K562 (cell line): ENCODE results near the gene YIPF4. TPM values are rescaled to one million over a fixed set of nuclear protein-coding genes. Genes with fewer than 3 reads are reported as not detected.

Experiments
- BACH1 ChIP-seq: fragments of 200-800 bp; sonication (Bioruptor generic); IDR thresholded peaks from 2 replicates; pipeline ENCODE4 v1.6.1; 2016; ENCODE audit warnings: missing genetic modification characterization, missing compliant biosample characterization
- BRD4 ChIP-seq: fragments of 200-600 bp; sonication (generic); IDR thresholded peaks from 2 replicates; pipeline ENCODE4 v1.6.1; 2017; ENCODE audit warnings: inconsistent platforms
- CCAR2 ChIP-seq: fragments of 200-400 bp; formaldehyde crosslinking; IDR thresholded peaks from 2 replicates; pipeline ENCODE4 v1.6.1; 2017; ENCODE audit warnings: mild to moderate bottlenecking, low read depth, low read length
- EP300 ChIP-seq: IDR thresholded peaks from 2 replicates; pipeline ENCODE4 v1.6.1; 2012; ENCODE audit warnings: low read length, improper control_type of control experiment
- FOXP1 ChIP-seq: sonication (generic); formaldehyde crosslinking; IDR thresholded peaks from 2 replicates; pipeline ENCODE4 v1.8.0; 2022; ENCODE audit warnings: mild to moderate bottlenecking, missing genetic modification reagents
- KDM1A ChIP-seq, 2 experiments: fragments of 450-650 bp; IDR thresholded peaks; 2 replicates each; pipeline ENCODE4 v1.6.1; 2016; ENCODE audit warnings: mild to moderate bottlenecking in 2 of 2
- L3MBTL2 ChIP-seq: fragments of 450-650 bp; IDR thresholded peaks from 2 replicates; pipeline ENCODE4 v1.6.1; 2016; ENCODE audit warnings: mild to moderate bottlenecking, moderate library complexity
- LCOR ChIP-seq: sonication (generic); formaldehyde crosslinking; IDR thresholded peaks from 2 replicates; pipeline ENCODE4 v1.8.0; 2022; ENCODE audit warnings: mild to moderate bottlenecking, missing genetic modification reagents
- MCM5 ChIP-seq: fragments of 450-650 bp; IDR thresholded peaks from 2 replicates; pipeline ENCODE4 v1.6.1; 2016; ENCODE audit warnings: low read depth
- SIRT6 ChIP-seq: IDR thresholded peaks from one replicate; pipeline ENCODE4 v1.6.1; 2012; ENCODE audit warnings: low read depth, mild to moderate bottlenecking, control low read depth, inconsistent platforms, low read length, moderate library complexity
- SMAD4 ChIP-seq: fragments of 250-450 bp; sonication (Bioruptor Pico); conservative IDR thresholded peaks from 2 replicates; pipeline ENCODE4 v1.8.0; 2021; ENCODE audit warnings: inconsistent platforms, mild to moderate bottlenecking, moderate library complexity
- TCF7 ChIP-seq: sonication (generic); IDR thresholded peaks from 2 replicates; pipeline ENCODE4 v1.6.1; 2016; ENCODE audit warnings: antibody characterized with exemption, borderline replicate concordance
- TCF7L2 ChIP-seq: fragments of 150-350 bp; IDR thresholded peaks from 2 replicates; pipeline ENCODE4 v1.6.1; 2016; ENCODE audit warnings: low read depth, mild to moderate bottlenecking, low read length, moderate library complexity
- ZNF140 ChIP-seq: fragments of 250-450 bp; sonication (Bioruptor Pico); IDR thresholded peaks from 2 replicates; pipeline ENCODE4 v1.8.0; 2021; ENCODE audit warnings: moderate library complexity, mild to moderate bottlenecking, inconsistent platforms
- ZNF584 ChIP-seq: fragments of 200-800 bp; sonication (Bioruptor generic); IDR thresholded peaks from 2 replicates; pipeline ENCODE4 v1.6.1; 2016; ENCODE audit warnings: low read depth, mild to moderate bottlenecking, missing genetic modification characterization, missing compliant biosample characterization
- ZNF586 ChIP-seq: fragments of 450-650 bp; formaldehyde crosslinking; conservative IDR thresholded peaks from 2 replicates; pipeline ENCODE4 v1.4.0; 2020; ENCODE audit warnings: mild to moderate bottlenecking, moderate library complexity
- ZNF668 ChIP-seq: fragments of 250-450 bp; sonication (Bioruptor Pico); IDR thresholded peaks from 2 replicates; pipeline ENCODE4 v1.8.0; 2022; ENCODE audit warnings: mild to moderate bottlenecking, inconsistent platforms
- ZNF780A ChIP-seq: fragments of 250-450 bp; sonication (Bioruptor Pico); IDR thresholded peaks from 2 replicates; pipeline ENCODE4 v1.5.0; 2021; ENCODE audit warnings: mild to moderate bottlenecking
- polyA plus RNA-seq, 8 experiments: library from polyadenylated mRNA; depleted of rRNA in 4 of 8; stranded (reverse) in 5 of 8; unstranded in 3 of 8; fragments of >200 nt; fragmentation: Nextera tagmentation in 2 of 8; fragmentation: Illumina TruSeq in 1 of 8; extraction: Ambion mirVana in 2 of 8; extraction: Trizol in 1 of 8; gene quantifications; 2 replicates each; pipeline versions ENCODE4 v1.2.1 to v1.2.3, GENCODE V29; 2011 to 2014; ENCODE audit warnings: inconsistent platforms in 1 of 8, missing spikeins in 1 of 8
- total RNA-seq, 7 experiments: library from RNA; depleted of rRNA in 6 of 7; stranded (reverse); fragments of >200 nt in 6 of 7; fragmentation: Illumina TruSeq in 2 of 7; extraction: Trizol in 2 of 7; gene quantifications; 2 replicates each; pipeline versions ENCODE4 v1.2.1 to v1.2.3, GENCODE V29; 2011 to 2021; ENCODE audit warnings: low replicate concordance in 1 of 7
- TF ChIP-seq, protein P1 (sequence below): sonication (generic); formaldehyde crosslinking; IDR thresholded peaks from 2 replicates; pipeline ENCODE4 v1.8.0; 2022; ENCODE audit warnings: mild to moderate bottlenecking, low read depth, missing genetic modification reagents
- TF ChIP-seq, protein P2 (sequence below): fragments of 250-450 bp; sonication (Bioruptor Pico); IDR thresholded peaks from 2 replicates; pipeline ENCODE4 v1.8.0; 2022; ENCODE audit warnings: moderate library complexity, mild to moderate bottlenecking, inconsistent platforms
- TF ChIP-seq, protein P3 (sequence below): fragments of 450-650 bp; formaldehyde crosslinking; IDR thresholded peaks from 2 replicates; pipeline ENCODE4 v1.4.0; 2020; ENCODE audit warnings: mild to moderate bottlenecking, moderate library complexity
- TF ChIP-seq, protein P4 (sequence below): IDR thresholded peaks from 2 replicates; pipeline ENCODE4 v1.6.1; 2014; ENCODE audit warnings: antibody characterized with exemption
- TF ChIP-seq, protein P5 (sequence below): sonication (generic); formaldehyde crosslinking; IDR thresholded peaks from 2 replicates; pipeline ENCODE4 v1.8.1; 2022; ENCODE audit warnings: missing genetic modification reagents

YIPF4 gene
- total and polyA plus RNA-seq, 9 of the 15 experiments (the other 6 are each of a cell fraction or from before 2014, with no cell fraction given), result 4.9 to 46.9 (median 17.5) TPM

DNA sequence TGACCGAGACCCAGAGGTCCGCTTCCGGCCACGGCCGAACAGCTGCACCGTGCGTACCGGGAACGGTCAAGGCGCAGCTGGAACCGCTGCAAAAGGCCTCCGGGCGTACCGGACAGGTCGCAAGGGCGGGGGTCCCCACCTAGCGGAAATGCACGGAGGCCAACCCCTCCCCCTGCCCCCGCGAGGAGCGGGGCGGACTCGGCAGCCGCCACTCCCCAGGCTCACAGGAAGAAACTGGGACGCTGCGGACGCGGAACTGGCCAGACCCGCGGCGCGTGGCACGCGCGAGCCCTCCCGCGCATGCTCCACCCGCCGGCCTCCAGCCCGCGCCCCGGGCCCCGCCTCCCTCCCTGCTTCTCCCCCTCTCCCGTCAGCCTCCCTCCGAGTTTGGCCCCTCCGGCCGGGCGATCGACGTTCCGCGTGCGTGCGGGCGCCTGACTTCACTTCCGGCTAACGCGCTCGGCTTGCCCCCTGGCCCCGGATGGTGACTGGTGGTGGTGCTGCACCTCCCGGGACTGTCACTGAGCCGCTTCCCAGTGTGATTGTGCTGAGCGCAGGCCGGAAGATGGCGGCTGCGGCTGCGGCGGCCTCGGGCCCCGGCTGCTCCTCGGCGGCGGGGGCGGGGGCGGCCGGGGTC lies 79.1 kb downstream of the YIPF4 start, which contains the start of gene BIRC6 (continued):
- TF ChIP-seq, protein P1, sequence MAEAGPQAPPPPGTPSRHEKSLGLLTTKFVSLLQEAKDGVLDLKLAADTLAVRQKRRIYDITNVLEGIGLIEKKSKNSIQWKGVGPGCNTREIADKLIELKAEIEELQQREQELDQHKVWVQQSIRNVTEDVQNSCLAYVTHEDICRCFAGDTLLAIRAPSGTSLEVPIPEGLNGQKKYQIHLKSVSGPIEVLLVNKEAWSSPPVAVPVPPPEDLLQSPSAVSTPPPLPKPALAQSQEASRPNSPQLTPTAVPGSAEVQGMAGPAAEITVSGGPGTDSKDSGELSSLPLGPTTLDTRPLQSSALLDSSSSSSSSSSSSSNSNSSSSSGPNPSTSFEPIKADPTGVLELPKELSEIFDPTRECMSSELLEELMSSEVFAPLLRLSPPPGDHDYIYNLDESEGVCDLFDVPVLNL (CRISPR knock-in tag), result 0 out of 2 replicates have a peak, but pooled peaks have one; percentile 63
- TF ChIP-seq TCF7 (no peak), CCAR2 (no peak), ZNF586 (CRISPR knock-in tag) (no peak), FOXP1 (0 out of 2 replicates have a peak, but pooled peaks have one; percentile 74), ZNF780A (CRISPR knock-in tag) (no peak), ZNF584 (CRISPR knock-in tag) (no peak), ZNF140 (CRISPR knock-in tag) (no peak), LCOR (CRISPR knock-in tag) (peak; percentile 66; the same call in 1 of the 2 replicates), MCM5 (no peak), L3MBTL2 (peak; percentile 82), ZNF668 (CRISPR knock-in tag) (no peak), TCF7L2 (no peak), EP300 (peak; percentile 39), SMAD4 (CRISPR knock-in tag) (peak; percentile 82), BACH1 (tag) (no peak), SIRT6 (no peak), BRD4 (peak; percentile 45; the same call in 1 of the 2 replicates), KDM1A (IDR thresholded peaks at IDR 0.05) (no peak)
- TF ChIP-seq, protein P2, sequence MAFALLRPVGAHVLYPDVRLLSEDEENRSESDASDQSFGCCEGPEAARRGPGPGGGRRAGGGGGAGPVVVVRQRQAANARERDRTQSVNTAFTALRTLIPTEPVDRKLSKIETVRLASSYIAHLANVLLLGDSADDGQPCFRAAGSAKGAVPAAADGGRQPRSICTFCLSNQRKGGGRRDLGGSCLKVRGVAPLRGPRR (CRISPR knock-in tag), result no peak
- TF ChIP-seq, protein P3, sequence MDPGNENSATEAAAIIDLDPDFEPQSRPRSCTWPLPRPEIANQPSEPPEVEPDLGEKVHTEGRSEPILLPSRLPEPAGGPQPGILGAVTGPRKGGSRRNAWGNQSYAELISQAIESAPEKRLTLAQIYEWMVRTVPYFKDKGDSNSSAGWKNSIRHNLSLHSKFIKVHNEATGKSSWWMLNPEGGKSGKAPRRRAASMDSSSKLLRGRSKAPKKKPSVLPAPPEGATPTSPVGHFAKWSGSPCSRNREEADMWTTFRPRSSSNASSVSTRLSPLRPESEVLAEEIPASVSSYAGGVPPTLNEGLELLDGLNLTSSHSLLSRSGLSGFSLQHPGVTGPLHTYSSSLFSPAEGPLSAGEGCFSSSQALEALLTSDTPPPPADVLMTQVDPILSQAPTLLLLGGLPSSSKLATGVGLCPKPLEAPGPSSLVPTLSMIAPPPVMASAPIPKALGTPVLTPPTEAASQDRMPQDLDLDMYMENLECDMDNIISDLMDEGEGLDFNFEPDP (CRISPR knock-in tag), result no peak
- TF ChIP-seq, protein P4, sequence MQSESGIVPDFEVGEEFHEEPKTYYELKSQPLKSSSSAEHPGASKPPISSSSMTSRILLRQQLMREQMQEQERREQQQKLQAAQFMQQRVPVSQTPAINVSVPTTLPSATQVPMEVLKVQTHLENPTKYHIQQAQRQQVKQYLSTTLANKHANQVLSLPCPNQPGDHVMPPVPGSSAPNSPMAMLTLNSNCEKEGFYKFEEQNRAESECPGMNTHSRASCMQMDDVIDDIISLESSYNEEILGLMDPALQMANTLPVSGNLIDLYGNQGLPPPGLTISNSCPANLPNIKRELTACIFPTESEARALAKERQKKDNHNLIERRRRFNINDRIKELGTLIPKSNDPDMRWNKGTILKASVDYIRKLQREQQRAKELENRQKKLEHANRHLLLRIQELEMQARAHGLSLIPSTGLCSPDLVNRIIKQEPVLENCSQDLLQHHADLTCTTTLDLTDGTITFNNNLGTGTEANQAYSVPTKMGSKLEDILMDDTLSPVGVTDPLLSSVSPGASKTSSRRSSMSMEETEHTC, result 0 out of 2 replicates have a peak, but pooled peaks have one; percentile 8
- TF ChIP-seq, protein P5, sequence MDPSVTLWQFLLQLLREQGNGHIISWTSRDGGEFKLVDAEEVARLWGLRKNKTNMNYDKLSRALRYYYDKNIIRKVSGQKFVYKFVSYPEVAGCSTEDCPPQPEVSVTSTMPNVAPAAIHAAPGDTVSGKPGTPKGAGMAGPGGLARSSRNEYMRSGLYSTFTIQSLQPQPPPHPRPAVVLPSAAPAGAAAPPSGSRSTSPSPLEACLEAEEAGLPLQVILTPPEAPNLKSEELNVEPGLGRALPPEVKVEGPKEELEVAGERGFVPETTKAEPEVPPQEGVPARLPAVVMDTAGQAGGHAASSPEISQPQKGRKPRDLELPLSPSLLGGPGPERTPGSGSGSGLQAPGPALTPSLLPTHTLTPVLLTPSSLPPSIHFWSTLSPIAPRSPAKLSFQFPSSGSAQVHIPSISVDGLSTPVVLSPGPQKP (CRISPR knock-in tag), result no peak
